RKO (cell line): Measurements from ENCODE around the gene PLA2G15.
"Not testable (repeated sequence)": the region's sequence is repeated elsewhere in the genome, so short reads cannot be mapped to it uniquely, and the experiment has no call there.

Source experiments
- DNase-seq: peaks from one replicate; pipeline ENCODE4 v3.0.0-alpha.2; 2016; ENCODE audit warnings: low spot score

PLA2G15 gene

GRCh38 chr16:68279726-68280558, 34.8 kb downstream of the PLA2G15 start:
- no peak for DNase-seq

DNA sequence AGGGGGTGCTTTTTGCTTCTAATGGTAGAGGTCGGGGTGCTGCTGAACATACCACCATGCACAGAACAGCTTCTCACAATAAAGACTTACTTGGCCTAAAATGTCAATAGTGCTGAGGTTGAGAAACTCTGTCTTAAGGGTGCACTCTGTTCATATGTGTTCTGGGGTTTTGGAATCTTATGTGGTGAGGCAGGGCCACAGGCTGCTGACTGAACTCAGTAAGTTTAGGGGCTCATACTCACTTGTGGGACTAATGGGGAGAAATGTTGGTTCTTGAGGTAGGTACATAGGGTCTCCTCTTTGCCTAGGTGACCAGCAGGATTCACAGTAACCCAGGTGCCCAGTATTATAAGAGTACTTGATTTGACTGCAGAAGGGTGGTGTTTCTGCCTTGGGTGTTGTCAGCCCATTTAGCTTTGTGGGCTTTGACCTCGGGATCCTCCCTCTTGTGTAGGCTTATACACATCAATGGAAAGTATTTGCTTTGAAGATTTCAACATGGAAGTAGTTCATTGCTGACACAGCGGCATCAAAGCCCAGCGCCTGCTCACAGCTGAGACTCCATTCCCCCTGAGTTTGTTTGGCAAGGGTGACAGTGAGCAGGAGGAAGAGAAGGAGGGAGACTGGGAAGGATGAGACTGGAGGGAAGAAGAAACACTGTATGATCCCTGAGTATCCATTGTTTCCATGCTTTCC, 36.3 kb downstream of the PLA2G15 start:
- DNase-seq, result no peak

DNA sequence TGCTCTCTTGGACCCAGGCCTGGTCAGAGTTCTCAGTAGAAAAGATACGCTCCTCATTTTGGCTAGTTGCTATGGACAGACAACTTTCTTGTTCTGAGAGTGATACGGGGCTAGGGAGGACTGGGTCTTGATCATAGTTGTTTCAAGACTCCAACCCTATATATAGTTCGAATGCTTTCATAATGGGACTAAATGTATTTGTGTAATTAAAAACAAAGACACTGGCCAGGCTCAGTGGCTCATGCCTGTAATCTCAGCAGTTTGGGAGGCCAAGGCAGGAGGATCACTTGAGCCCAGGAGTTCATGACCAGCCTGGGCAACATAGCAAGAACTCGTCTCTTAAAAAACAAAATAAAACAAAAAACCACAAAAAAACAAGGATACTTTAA, 36.9 kb downstream of the PLA2G15 start:
- DNase-seq, result no peak

DNA sequence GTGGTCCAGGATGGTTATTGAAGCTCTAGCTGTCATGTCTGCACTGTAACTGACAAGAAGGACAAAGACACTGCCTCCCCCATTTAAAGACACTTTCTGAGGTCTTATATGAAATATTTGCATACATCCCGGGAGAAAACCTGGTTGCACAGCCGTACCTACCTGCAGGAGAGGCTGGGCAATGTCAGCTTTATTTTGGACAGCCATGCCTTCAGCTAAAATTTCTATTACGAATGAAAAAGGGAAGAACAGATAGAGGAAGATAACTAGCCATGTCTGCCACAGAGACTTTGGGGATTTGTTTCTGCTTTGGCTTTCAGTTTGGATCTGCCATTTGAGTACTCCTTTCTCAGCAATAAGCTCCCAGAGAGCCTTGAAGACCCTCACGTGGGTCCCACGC, 38.2 kb downstream of the PLA2G15 start:
- DNase-seq, result no peak

- DNase-seq, result no peak
These were observed 38.8 kb downstream of the PLA2G15 start for GRCh38 chr16:68283801-68284598.

- no peak for DNase-seq
These were observed 39.7 kb downstream of the PLA2G15 start for GRCh38 chr16:68284847-68285246.

- no peak for DNase-seq
These were observed 40.5 kb downstream of the PLA2G15 start for GRCh38 chr16:68285683-68286082.

GRCh38 chr16:68286153-68287074, 41.2 kb downstream of the PLA2G15 start:
- DNase-seq, result no peak

DNA sequence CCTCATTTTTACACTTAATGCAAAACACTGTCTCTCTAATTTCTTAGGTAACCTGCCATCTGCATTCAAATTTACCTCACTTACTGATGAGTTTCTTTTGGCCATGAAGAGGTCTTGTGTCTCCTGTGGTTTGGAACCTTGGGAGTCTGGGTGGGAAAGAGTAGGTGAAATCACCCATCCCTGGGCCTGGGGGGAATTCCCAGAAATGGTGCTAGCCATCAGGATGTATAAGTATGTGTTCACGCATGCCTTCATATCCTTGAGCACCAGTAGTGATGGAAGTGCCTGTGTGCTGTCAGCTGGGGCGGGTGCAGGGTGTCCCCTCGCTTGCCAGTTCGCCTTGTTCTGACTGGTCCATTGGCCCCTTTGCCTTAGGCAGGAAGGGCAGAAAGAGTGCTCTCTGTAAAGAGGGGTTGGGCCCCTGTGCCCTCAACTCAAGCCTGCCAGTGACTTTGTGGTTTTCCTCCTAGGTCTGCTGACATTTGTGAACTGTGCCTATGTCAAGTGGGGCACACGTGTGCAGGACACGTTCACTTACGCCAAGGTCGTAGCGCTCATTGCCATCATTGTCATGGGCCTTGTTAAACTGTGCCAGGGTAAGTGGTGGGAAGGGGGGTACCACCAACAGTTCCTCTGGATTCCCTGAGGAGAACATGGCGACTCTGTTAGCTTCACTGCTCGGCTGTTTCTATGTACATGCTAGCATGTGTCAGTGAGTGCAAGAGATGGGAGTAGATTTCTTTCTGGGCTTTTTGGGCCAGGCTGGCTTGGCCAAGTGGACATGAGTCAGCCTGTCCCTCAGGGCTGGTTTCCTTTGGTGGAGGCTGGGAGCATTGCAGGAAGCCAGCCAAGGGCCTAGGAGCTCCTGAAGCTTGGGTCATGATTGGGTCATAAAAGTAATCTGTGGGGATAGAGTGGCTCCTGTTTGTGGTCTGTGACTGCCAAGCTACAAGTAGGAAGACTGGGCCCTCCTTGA, 42.4 kb downstream of the PLA2G15 start:
- DNase-seq, result peak; percentile 40

DNA sequence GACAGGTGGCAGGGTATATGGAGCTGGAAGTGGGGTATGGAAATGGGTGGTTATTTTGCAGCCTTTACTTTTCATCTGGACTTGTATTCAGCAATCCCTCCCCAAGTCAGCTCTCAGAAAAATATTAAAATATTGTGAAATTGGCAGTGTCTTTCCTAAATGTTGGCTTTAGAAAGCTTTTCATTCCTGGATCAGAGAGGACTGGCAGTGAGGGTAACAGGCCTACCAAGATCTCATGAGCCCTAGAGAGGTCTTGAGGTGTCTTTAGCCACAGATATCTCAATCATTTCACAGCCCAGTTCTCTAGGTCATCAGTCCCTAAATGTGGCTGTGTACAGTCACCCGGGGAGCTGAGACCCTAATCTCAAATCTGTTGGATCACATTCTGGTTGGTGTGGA, 43.1 kb downstream of the PLA2G15 start:
- no peak for DNase-seq

DNA sequence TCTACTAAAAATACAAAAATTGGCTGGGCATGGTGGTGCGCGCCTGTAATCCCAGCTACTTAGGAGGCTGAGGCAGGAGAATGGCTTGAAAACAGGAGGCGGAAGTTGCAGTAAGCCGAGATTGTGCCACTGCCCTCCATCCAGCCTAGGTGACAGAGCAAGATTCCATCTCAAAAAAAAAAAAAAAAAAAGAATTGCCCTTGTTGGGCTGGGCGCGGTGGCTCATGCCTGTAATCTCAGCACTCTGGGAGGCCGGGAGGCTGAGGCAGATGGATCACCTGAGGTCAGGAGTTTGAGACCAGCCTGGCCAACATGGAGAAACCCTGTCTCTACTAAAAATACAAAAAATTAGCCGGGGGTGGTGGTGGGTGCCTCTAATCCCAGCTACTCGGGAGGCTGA, 43.6 kb downstream of the PLA2G15 start:
- not testable (repeated sequence) for DNase-seq

- no peak for DNase-seq
These were observed 44.0 kb downstream of the PLA2G15 start for GRCh38 chr16:68289202-68289601.

DNA sequence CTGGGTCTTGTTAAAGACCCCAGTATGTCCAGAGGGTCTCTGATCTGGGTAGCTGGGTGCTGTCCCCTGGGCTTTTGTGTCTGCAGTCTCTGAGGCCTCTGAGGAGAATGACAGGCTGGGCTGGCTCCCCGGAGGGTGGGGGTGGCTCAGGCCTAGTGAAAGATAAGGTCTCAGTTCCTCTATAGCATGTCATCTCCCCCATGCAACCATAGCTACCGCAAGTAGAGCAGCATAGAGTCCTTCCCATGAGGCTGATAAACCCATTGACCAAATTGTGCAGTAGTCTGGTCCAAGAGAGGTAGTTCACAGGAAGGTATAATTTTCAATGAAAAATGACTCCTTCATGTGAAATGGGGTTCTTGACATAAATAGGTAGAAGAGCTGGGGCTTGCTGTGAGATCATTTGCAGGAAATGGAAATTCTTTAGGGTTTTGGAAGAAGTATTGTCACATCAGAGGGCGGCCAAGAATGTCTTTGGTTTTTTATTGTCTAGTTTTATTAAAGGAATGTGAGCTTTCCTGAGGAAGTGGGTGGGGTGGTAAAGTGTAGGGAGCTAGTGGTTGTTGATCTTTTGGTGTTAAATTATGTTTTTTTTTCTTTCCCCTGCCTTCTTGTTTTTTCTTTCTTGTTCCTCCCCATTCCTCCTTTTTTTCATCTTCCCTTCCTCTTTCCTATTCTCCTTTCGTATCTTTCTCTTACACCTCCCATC, 44.6 kb downstream of the PLA2G15 start:
- no peak for DNase-seq

- DNase-seq, result no peak
These were observed 45.3 kb downstream of the PLA2G15 start for GRCh38 chr16:68290450-68290849.

- no peak for DNase-seq
These were observed 46.1 kb downstream of the PLA2G15 start for GRCh38 chr16:68291227-68291626.

DNA sequence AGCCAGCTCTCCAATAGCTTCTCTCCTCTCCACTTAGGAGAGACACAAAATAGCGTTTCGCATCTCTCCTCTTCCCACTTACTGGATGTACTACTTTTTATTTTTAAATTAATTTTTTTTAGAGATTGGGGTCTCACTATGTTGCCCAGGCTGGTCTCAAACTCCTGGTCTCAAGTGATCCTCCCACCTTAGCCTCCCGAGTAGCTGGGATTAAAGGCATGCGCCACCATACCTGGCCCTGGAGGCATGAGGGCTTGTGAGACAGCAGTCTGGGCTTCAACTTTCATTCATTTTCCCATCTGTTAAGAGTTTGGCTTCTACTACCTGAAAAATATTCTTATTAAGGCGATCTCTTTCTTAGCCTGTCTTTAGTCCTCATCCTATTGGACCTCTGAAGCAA, 47.3 kb downstream of the PLA2G15 start:
- DNase-seq, result no peak

- DNase-seq, result no peak
These were observed 51.1 kb downstream of the PLA2G15 start for GRCh38 chr16:68296291-68296690.

DNA sequence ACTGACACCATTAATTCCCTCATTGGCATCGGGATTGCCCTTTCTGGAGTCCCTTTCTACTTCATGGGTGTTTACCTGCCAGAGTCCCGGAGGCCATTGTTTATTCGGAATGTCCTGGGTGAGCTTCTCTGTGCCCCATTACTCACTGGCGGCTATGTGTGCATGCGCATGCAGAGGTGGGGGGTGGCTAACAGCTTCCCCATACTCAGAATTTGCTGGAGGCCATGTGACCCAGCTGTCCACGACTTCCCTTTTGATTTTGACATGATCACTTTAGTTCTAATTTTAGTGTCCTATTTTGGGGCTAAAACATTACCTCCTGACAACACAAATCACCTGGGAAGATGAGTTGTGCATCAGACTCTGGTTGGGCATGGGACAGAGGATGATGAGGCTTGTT, 51.5 kb downstream of the PLA2G15 start:
- no peak for DNase-seq

DNA sequence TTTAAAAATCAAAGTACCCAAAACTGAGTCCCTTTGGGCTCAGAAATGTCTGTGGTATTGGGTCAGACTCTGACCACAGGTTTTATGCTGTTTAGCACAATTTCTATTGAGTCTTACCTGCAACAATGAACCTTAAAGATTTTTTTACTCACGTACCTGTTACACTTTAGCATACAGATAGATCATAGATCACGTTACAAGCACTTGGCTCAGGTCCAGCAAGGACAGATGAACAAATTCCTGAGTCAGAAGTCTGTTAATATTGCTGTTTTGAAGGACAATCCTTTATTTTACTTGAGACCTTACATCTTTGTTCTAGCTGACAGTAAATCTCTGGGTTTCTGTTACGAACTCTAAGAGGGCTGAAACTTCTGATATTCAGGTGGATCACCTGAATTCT, 52.7 kb downstream of the PLA2G15 start:
- DNase-seq, result no peak

DNA sequence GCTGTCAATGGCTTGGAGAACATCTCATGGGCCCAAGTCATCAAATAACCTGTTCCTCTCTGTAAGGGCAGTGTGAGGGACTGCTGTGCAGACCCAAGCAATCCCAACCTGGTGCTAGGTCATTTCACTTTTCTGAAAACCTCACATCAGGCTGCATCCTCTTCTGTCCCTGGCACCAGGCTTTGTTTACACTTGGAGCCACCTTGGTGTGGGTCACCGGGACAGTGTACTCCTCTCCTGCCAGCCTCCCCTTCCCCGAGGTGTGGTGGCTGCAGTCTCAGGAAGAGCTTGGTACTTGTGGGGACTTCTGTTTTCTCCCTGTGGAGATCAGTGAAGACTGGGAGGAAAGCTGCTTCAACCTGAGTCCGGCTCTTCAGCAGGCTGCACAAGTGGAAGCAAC, 53.1 kb downstream of the PLA2G15 start:
- DNase-seq, result no peak
